GM12801 (cell line): ENCODE measurements around the gene AKR1B15.

ENCODE experiments used
- CTCF ChIP-seq: IDR thresholded peaks from one replicate; pipeline ENCODE4 v1.5.1; 2011; ENCODE audit warnings: control low read depth; ENCODE audit not compliant: insufficient read length; ENCODE audit errors: extremely low read depth

The AKR1B15 gene

GRCh38 chr7:134548877-134549276, at the start of gene AKR1B15:
Gene AKR1B15, plus strand, starts transcription at chr7:134549110. Its CDS starts 15,510 bp downstream, at chr7:134564620.
- TF ChIP-seq CTCF, result no peak

- no peak for TF ChIP-seq CTCF
Observed at GRCh38 chr7:134500406-134500805, 48.5 kb upstream of the AKR1B15 start.

- TF ChIP-seq CTCF, result no peak
Observed at GRCh38 chr7:134500982-134501381, 47.9 kb upstream of the AKR1B15 start.

GRCh38 chr7:134502463-134503371, 46.2 kb upstream of the AKR1B15 start:
- no peak for TF ChIP-seq CTCF

GRCh38 chr7:134504660-134505164, 44.2 kb upstream of the AKR1B15 start:
- no peak for TF ChIP-seq CTCF

- no peak for TF ChIP-seq CTCF
Observed at GRCh38 chr7:134505856-134506255, 43.1 kb upstream of the AKR1B15 start.

- TF ChIP-seq CTCF, result no peak
Observed at GRCh38 chr7:134509010-134509409, 39.9 kb upstream of the AKR1B15 start.
